Suprapubic skin (tissue), 4 donors: ENCODE data around the gene GNAI2.

Experiments
- CTCF ChIP-seq, 2 donors: fragments of 200-600 bp in 1 of 2; fragments of 450-650 bp in 1 of 2; sonication (generic) in 1 of 2; IDR thresholded peaks; one replicate each; pipeline ENCODE4 v1.5.1; 2016 to 2019; ENCODE audit warnings: antibody characterized with exemption in 2 of 2, mild to moderate bottlenecking in 1 of 2, moderate library complexity in 1 of 2
- EP300 ChIP-seq: sonication (generic); formaldehyde crosslinking; IDR thresholded peaks from one replicate; pipeline ENCODE4 v1.6.1; 2017; ENCODE audit warnings: antibody characterized with exemption
- POLR2A ChIP-seq, 2 donors: fragments of 450-650 bp; IDR thresholded peaks; one replicate each; pipeline ENCODE4 v1.6.1; 2017; ENCODE audit warnings: antibody characterized with exemption in 2 of 2, mild to moderate bottlenecking in 2 of 2, moderate library complexity in 2 of 2
- POLR2AphosphoS5 ChIP-seq, 3 donors: sonication (generic); formaldehyde crosslinking; IDR thresholded peaks; one replicate each; pipeline ENCODE4 v1.6.1; 2017; ENCODE audit warnings: antibody characterized with exemption in 3 of 3

- TF ChIP-seq CTCF (IDR thresholded peaks at IDR 0.05) (no peak), POLR2A (IDR thresholded peaks at IDR 0.05) (no peak), POLR2AphosphoS5 (IDR thresholded peaks at IDR 0.05) (no peak), EP300 (no peak)
Observed at GRCh38 chr3:50242381-50242770, 6.4 kb downstream of the GNAI2 start.
